ENCODE results near the gene TBL1Y. TPM values are rescaled to one million over a fixed set of nuclear protein-coding genes. Genes with fewer than 3 reads are reported as not detected.

TBL1Y gene
- total and polyA plus RNA-seq, 12 donors, result 0.09 TPM; not detected in 11

GRCh38 chrY:7013051-7013450 lies 102.6 kb downstream of the TBL1Y start:
- intact Hi-C loops (cut with DNase I), result loop anchor here in 1 of 10 donors (10.0 kb wide), 1 partner anchor 62 kb away; no protein-coding TSS in a partner anchor
- DNase-seq, result no peak
- WGBS, 2 donors, result 84 to 94% methylated on average over 2 of the region's 2 CpGs

GRCh38 chrY:7016521-7016920 lies 106.0 kb downstream of the TBL1Y start:
- Histone ChIP-seq H3K27me3 (no peaks in the 10 kb centered on the region), H3K4me3 (no peak overlapping the region), H3K36me3 (no peaks in the 10 kb centered on the region), H3K9me3 (no peaks in the 10 kb centered on the region), H3K27ac (no peak overlapping the region), H3K4me1 (no peaks in the 10 kb centered on the region)
- TF ChIP-seq, protein P1, sequence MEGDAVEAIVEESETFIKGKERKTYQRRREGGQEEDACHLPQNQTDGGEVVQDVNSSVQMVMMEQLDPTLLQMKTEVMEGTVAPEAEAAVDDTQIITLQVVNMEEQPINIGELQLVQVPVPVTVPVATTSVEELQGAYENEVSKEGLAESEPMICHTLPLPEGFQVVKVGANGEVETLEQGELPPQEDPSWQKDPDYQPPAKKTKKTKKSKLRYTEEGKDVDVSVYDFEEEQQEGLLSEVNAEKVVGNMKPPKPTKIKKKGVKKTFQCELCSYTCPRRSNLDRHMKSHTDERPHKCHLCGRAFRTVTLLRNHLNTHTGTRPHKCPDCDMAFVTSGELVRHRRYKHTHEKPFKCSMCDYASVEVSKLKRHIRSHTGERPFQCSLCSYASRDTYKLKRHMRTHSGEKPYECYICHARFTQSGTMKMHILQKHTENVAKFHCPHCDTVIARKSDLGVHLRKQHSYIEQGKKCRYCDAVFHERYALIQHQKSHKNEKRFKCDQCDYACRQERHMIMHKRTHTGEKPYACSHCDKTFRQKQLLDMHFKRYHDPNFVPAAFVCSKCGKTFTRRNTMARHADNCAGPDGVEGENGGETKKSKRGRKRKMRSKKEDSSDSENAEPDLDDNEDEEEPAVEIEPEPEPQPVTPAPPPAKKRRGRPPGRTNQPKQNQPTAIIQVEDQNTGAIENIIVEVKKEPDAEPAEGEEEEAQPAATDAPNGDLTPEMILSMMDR (IDR thresholded peaks at IDR 0.05), result no peak
- no peak for DNase-seq
- ATAC-seq, result no peak
- 63 to 69% methylated on average over 4 of the region's 4 CpGs for WGBS, 2 donors
- intact Hi-C loops (cut with DNase I), result loop anchor here in 1 of 10 donors (10.0 kb wide), 1 partner anchor 58 kb away; no protein-coding TSS in a partner anchor

More at GRCh38 chrY:7013051-7013450, 102.6 kb downstream of the TBL1Y start:
- TF ChIP-seq, protein P1 (IDR thresholded peaks at IDR 0.05), result no peak
- H3K4me3 ChIP-seq, result no peak overlapping the region
- H3K9me3 ChIP-seq, result no peaks in the 10 kb centered on the region
- ATAC-seq, result no peak
- H3K4me1 ChIP-seq, result no peaks in the 10 kb centered on the region
- H3K27me3 ChIP-seq, result no peaks in the 10 kb centered on the region
- no peak overlapping the region for H3K27ac ChIP-seq
- H3K36me3 ChIP-seq, result no peaks in the 10 kb centered on the region

DNA sequence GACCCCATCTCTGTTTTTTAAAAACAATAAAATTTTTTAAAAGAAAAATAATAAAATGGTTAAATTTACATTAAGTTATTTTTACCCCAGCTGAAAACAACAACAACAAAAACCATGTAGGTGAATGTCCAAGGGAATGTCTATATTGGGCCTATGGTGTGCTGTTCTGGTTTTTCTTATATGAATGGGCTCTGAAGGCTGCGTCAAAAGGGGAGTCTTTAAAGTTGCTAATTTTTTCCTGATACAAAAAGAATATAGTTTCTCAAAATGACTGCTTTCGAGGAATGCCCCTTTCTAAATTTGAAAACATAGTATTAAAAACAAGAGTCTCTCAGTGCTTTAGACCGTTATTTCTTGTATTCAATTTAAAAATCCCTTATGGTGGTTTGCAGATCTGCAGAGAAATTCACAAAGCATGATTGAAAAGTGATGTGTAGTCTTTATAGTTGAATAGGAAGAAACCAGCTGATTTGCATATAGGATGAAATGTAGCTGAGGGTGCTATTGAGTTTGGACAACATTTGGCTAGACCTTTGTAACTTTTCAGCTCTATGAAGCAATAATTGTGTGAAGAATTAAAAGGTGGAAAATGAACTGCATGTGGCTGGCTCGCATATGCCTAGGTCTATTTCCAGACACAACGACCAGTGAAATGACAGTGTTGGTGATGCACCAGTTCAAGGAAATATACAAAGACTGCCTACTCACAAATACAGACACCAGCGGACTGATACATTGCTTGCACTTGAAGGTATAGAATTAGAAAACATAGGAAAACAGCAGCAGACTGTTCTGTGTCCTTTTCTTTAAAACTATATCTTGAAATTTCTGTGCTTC lies 107.0 kb downstream of the TBL1Y start:
- 84 to 85% methylated on average over 6 of the region's 6 CpGs for WGBS, 2 donors
- Histone ChIP-seq H3K4me3 (no peak overlapping the region), H3K9me3 (no peaks in the 10 kb centered on the region), H3K27ac (no peak overlapping the region), H3K36me3 (no peaks in the 10 kb centered on the region), H3K4me1 (no peaks in the 10 kb centered on the region), H3K27me3 (no peaks in the 10 kb centered on the region)
- TF ChIP-seq, protein P1 (IDR thresholded peaks at IDR 0.05), result no peak
- intact Hi-C loops (cut with DNase I), result loop anchor here in 1 of 10 donors (10.0 kb wide), 1 partner anchor 57 kb away; no protein-coding TSS in a partner anchor
- no peak for DNase-seq
- no peak for ATAC-seq

DNA sequence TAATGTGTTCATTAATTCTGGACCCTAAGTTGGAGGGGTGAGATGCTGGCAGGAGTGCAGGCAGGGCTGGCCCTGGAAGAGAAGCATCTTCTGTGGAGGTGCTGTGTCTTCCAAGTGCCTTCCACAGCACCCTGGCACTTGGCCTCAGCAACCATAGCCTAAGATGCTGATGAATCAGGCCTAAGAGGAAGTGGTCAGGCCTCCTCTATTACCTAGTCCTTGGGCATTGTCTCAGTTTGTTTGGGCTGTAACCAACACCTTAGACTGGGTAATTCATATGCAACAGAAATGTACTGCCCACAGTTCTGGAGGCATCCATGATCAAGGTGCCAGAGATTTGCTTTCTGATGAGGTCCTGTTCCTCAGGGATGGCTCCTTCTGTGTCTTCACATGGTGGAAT lies 128.5 kb downstream of the TBL1Y start:
- Histone ChIP-seq H3K4me1 (no peaks in the 10 kb centered on the region), H3K4me3 (no peak overlapping the region), H3K36me3 (no peaks in the 10 kb centered on the region), H3K27ac (no peak overlapping the region), H3K27me3 (no peaks in the 10 kb centered on the region), H3K9me3 (no peaks in the 10 kb centered on the region)
- TF ChIP-seq, protein P1 (IDR thresholded peaks at IDR 0.05), result no peak
- DNase-seq (no peak), ATAC-seq (no peak)
- intact Hi-C loops (cut with DNase I), result no loop called here
